HG02884 (cell line): ENCODE measurements around the gene AQP12B.

ENCODE experiments used
- ATAC-seq: cut with Tn5 transposase; IDR thresholded peaks from one replicate; pipeline ENCODE4 v1.9.1; 2021; ENCODE audit warnings: mild to moderate bottlenecking, moderate library complexity; ENCODE audit not compliant: unreplicated experiment

AQP12B gene

GRCh38 chr2:240636563-240637115, 46.0 kb downstream of the AQP12B start:
- ATAC-seq: no peak

GRCh38 chr2:240635998-240636547, 46.6 kb downstream of the AQP12B start:
- no peak for ATAC-seq

DNA sequence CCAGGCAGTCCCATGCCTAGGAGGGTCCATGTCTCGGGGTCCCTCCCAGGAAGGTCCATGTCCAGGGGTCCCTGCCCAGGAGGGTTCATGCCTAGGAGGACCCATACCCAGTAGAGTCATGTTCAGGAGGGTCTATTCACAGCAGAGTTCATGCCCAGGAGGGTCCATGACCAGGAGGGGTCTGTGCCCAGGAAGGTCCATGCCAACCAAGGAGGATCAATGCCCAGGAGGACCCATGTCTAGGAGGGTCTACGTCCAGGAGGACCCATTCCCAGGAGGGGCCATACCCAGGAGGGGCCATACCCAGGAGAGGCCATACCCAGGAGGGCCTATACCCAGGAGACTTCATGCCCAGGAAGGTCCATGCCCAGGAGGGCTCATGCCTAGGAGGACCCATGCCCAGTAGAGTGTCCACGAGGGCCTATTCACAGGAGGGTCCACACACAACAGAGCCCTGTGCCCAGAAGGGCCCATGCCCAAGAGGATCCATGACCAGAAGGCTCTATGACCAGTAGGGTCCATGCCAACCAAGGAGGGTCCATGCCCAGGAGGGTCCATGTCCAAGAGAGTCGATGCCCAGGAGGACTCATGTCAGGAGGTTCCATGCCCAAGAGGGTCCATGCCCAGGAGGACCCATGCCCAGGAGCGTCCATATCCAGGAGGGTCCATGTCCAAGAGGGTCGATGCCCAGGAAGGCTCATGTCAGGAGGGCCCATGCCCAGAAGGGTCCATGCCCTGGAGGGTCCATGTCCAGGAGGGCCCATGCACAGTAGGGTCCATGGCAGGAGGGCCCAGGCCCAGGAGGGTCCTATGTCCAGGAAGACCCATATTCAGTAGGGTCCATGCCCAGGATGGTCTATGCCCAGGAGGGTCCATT, 47.3 kb downstream of the AQP12B start:
- ATAC-seq: no peak

DNA sequence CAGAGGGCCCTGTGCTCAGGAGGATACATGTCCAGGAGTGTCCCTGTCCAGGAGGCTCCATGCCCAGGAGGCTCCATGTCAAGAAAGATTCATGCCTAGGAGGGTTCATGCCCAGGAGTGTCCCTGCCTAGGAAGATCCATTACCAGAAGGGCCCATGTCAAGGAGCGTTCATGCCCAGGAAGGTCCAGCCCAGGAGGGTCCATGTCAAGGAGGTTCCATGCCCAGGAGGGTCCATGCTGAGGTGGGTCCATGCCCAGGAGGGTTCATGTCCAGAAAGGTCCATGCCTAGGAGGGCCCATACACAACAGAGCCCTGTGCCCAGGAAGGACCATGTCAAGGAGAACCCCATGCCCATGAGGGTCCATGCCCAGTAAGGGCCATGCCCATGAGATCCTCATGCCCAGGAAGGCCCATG, 50.4 kb downstream of the AQP12B start:
- ATAC-seq: no peak

GRCh38 chr2:240631548-240632305, 51.0 kb downstream of the AQP12B start:
- no peak for ATAC-seq

- no peak for ATAC-seq
These were observed 51.7 kb downstream of the AQP12B start for GRCh38 chr2:240630771-240631547.

DNA sequence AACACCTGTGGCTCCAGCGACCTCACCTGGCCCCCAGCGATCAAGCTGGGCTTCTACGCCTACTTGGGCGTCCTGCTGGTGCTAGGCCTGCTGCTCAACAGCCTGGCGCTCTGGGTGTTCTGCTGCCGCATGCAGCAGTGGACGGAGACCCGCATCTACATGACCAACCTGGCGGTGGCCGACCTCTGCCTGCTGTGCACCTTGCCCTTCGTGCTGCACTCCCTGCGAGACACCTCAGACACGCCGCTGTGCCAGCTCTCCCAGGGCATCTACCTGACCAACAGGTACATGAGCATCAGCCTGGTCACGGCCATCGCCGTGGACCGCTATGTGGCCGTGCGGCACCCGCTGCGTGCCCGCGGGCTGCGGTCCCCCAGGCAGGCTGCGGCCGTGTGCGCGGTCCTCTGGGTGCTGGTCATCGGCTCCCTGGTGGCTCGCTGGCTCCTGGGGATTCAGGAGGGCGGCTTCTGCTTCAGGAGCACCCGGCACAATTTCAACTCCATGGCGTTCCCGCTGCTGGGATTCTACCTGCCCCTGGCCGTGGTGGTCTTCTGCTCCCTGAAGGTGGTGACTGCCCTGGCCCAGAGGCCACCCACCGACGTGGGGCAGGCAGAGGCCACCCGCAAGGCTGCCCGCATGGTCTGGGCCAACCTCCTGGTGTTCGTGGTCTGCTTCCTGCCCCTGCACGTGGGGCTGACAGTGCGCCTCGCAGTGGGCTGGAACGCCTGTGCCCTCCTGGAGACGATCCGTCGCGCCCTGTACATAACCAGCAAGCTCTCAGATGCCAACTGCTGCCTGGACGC, 52.5 kb downstream of the AQP12B start:
- no peak for ATAC-seq

GRCh38 chr2:240629619-240629967, 53.1 kb downstream of the AQP12B start:
- ATAC-seq: no peak

DNA sequence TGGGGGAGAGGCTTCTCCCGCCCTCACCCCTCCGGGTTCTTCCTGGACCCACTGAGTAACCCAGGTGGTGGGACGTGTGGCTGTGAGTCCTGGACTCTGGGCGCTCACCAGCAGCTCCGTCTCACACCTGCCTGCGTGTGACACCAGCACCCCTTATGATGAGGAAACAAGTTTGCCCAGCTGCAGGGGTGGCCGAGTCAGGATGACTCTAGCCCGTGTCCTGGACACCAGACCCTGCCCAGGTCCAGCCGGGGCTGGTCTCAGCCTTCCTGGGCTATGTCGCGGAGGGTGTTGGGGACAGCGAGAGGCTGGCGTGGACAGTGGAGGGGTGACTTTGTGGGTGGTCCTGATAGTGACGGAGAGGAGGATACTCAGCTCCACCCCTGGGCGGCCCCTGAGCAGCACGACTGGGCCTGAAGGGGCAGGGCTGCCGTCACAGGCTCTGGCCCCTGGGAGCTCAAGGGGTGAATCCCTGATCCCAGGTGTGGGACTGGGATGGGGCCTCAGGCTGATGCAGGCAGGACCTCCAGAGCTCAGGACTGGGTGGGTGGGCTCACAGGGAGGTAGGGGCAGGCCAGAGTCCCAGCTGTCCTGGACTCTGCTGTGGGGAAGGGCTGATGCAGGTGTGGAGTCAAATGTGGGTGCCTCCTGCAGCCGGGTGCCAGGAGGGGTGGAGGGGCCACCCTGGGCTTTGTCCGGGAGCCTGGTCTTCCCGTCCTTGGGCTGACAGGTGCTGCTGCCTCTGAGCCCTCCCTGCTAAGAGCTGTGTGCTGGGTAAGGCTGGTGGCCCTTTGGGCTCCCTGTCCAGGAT, 53.7 kb downstream of the AQP12B start:
- no peak for ATAC-seq

DNA sequence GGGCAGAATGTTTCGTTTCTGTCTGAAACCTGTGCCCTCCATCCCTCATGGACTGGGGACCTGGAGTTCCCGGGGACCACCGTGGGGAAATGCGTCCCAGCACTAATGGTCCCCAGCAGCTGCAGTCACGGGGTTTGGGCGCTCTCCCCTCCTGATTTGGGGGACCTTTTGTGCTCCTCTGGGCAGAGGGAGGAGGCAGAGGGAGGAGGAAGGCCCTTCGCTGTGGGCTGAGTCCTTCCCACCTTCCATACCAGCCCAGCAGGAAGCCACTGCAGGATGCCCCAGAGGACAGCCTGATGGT, 54.2 kb downstream of the AQP12B start:
- ATAC-seq: no peak

GRCh38 chr2:240627736-240628506, 54.8 kb downstream of the AQP12B start:
- no peak for ATAC-seq

GRCh38 chr2:240626531-240627300, 56.0 kb downstream of the AQP12B start:
- ATAC-seq: no peak
